Daoy (cell line): ENCODE data around the gene GADL1. TPM values are rescaled to one million over a fixed set of nuclear protein-coding genes. Genes with fewer than 3 reads are reported as not detected.

Experiments used
- DNase-seq: peaks from one replicate; pipeline ENCODE4 v3.0.0-alpha.2; 2015; ENCODE audit warnings: low read depth
- total RNA-seq: library from RNA; depleted of rRNA; stranded (reverse); fragments of >200 nt; shearing (Covaris generic); gene quantifications from 2 replicates; pipeline ENCODE4 v1.2.3, GENCODE V29; 2014

GADL1 gene
- total RNA-seq, 1 experiment from 2014 or later, result not detected

- DNase-seq, result no peak
Observed at GRCh38 chr3:30724863-30725262, 169.6 kb downstream of the GADL1 start.

DNA sequence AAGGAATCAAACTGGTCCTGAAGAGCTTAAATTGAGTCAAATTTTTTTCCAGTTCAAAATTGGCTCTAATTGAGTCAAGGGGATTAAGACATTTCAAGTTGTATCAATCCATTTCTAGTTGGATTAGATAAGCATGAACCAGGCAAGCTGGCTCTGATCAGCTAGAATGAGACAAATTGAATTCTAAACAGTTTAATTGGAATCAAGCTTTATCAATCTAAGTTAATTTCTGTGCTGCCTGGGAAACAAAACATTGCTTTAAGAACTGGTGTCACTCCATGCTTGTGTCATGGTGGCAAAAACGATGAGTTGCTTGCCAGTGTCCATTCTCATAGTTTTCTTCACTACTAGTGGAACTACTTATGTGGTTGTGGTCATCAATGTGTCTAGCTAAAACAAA, 171.2 kb downstream of the GADL1 start:
- DNase-seq, result no peak

DNA sequence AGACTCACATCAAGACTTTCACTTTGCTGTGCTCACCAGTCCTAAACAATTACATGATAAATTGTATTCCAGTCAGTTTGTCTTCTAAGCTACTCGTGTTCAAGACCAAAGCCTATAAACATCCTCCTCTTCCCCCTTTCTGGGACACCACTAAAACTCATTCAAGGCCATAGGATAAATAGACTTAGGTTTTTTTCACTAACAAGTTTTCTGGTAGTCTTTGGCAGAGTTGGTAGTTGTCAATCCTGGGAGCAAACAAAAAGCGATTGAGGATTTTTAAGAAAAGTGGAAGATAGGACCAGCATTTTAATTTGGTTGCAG, 173.2 kb downstream of the GADL1 start:
- no peak for DNase-seq

DNA sequence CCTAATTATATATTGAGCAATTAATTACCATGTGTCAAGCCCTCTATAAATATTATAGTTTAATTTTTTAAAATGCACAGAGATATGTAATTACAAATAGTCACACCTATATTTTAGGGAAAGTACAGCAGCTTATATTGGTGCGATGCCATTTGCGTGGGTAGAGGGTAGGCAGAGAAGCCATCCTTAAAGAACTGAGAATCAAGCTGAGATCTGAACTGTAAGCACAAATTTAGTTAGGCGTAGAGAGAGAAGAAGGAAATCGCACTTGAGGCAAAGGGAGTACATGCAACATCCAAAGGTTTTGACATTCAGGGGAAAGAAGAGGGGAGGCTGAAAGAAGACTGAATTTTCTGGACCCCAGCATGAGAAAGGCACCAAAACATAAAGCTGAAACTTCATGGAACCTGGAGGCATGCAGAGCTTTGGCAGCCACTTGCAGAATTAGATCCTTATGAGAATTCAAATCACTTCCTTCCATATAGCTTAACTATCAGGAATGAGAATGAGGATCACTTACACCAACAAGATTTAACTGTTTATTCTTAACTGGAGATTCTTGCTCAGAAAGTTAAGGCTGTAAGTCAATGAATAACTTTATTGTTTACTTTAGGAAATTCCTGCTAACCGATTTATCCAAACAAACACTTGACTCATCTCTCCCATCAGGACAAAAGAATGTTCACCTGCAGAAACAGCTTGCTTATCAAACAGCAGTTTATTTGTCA, 173.7 kb downstream of the GADL1 start:
- peak; percentile 29 for DNase-seq

DNA sequence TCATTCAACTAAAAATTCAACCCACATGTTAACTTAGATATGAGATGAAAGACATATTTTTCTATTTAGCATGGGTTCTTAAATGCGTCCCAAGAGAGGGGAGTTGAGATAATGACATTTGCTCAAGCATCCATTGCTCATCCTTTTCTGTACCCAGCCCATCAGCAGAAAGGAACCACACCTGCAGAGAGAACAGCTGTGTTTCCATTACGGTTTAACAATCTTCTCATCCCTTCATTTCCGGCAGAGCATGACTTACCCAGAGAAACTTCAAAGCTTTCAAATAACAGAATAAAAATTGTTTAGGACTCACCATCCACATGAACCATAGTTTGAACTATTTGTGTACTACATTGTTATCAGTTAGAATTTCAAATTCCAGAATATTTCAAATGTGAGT, 174.9 kb downstream of the GADL1 start:
- no peak for DNase-seq

DNA sequence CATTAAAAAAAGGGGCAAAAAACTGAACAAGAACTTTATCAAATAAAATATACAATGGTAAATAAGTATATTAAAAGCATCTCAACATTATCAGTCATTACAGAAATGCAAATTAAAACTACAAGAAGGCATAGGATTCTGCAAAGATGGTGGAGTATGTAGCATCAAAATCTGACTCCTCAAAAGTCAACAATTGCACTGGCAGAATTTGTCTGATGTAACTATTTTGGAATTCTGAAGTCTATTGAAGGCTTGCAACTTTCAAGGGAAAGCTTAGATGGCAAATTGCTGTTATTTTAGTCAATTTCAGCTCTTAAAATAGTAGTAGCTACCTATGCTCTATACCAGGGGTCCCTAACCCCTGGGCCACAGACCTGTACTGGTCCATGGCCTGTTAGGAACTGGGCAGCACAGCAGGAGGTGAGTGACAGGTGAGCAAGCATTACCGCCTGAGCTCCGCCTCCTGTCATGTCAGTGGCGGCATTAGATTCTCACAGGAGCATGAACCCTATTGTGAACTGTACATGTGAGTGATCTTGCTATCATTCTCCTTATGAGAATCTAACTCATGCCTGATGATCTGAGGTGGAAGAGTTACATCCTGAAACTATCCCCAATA, 180.5 kb downstream of the GADL1 start:
- DNase-seq, result no peak

DNA sequence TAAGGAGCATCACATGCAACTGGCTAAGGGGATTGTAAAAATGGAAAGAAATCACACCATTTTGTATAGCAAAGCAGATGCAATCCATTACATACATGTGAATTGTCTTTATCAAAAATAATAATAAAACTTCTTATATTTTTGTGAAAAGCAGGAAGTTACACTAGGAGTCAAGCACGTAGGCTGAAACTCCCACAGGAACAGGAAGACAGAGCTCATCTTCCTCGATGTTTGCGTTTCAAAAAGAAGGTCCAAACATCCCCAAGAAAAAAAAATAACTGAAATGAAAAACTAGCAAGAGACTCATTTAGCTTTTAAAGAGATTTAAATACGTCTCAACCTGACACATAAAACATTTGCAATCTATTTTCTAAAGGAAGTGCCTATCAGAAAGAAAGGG, 181.5 kb downstream of the GADL1 start:
- no peak for DNase-seq

GRCh38 chr3:30711867-30712266, 182.6 kb downstream of the GADL1 start:
- DNase-seq, result no peak

GRCh38 chr3:30711151-30711550, 183.3 kb downstream of the GADL1 start:
- DNase-seq, result no peak

DNA sequence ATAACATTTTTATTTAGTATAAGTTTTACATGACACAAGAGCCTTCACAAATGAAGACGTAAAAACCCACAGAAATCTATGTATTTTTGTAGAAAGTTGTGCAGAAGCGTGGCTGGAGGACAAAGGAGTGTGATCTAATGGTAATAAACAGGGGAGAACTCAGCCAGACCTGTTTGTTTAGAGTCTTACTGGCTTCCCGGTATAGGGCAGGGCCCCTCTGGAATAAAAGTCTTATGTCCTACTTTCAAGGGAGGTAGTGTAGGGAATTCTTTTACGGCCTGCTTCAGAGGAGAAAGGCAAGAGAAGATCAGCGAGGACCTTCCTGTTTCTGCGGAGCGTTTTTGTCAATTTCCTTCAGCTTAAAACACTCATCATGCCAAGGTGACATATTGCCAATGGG, 184.4 kb downstream of the GADL1 start:
- DNase-seq, result no peak

DNA sequence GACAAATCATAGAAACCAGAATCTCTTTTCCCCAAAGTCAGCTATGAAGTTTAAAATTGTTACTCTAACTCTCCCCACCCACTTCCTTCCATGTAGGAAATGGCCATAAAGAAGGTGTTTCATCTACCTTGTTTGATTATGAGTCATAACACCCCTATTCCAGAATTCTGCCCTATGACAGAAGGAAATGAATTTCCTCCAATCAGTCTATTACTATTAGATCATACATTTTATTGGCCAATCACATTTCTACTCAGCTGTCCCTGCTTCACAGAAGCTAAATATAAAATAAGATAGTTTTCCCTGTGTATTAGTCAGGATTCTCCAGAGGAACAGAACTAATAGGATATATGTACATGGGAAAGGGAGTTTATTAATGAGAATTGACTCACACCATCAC, 186.0 kb downstream of the GADL1 start:
- DNase-seq, result no peak

GRCh38 chr3:30707825-30708224, 186.6 kb downstream of the GADL1 start:
- no peak for DNase-seq

DNA sequence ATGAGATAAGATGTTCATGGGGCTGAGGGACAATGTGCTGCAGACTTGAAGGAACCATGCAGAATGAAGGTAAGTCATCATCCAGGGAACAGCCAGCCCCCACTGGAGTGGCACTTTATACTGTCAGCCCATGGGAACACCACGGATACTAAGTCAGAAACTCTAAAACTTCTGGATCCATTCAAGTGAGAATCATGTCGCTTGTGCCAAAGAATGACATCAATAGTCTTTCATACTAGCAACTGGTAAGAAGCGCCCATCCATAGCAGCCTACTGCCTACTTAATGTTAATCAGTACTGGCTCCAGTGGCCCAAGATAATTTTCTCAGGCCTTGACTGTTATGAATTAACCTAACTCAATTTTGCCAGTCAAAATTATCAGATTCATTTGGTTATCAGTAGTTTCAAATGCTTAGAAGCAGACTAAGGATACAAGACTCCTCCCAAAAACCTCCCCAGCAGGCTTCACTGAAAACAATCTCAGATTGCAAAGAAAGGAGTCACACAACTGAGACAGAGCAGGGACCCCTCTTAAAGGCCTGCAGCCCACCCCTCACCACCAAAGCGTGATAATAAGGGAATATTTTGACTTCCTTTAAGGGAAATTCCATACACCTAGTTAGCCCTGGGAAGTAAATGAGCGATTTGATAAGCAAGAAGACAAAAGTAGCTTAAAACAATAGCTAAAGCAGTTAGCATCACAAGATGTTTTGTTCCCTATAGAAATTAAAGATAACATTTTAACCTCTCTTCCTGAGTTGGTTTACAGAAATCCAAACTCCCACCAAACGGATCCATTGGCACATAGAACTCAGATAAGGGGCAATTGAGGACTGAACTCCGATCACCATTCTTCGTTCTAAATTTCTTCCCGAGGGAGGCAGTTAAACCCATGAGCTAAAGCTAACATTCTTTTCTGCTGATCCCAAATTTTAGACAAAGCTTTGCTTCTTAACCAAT, 189.2 kb downstream of the GADL1 start:
- no peak for DNase-seq

GRCh38 chr3:30702828-30703397, 191.5 kb downstream of the GADL1 start:
- DNase-seq, result no peak

- DNase-seq, result no peak
Observed at GRCh38 chr3:30702038-30702827, 192.2 kb downstream of the GADL1 start.

GRCh38 chr3:30700702-30701321, 193.6 kb downstream of the GADL1 start:
- no peak for DNase-seq

GRCh38 chr3:30699927-30700326, 194.5 kb downstream of the GADL1 start:
- no peak for DNase-seq

DNA sequence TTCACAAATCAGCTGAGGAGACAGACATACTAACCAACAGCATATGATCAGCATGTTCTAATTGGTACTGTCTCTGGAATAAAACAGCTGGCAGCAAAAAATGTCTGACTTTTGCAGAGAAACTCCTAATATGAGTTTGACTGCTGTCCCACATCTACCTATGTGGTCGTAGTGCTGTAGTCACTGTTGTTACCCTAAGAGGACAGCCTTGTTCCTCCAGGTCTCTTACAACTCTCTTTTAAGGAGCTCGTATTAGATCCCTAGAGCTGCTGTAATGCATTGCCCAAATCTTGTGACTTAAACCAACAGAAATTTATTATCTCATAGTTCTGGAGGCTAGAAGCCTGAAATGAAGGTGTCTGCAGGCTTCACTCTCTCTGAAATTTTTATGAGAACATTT, 195.9 kb downstream of the GADL1 start:
- no peak for DNase-seq

DNA sequence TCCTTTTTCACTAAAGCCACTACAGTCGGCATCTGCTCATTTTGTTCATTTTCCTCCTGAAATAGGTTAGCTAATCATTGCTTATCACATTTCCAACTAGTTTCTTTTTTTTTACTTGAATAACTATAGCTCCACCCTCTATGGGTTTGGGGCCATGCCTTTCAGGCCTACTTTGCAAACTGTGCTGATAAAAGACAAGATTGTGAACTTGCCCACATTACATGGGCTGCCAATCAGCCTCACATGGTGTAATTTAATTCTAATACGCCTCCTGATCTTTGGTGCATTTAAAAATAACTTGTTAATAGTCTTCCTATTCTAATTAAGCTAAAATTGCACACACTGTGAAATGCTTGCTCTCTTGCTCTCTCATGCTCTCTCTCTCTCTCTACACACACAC, 197.6 kb downstream of the GADL1 start:
- DNase-seq, result no peak

GRCh38 chr3:30696403-30696819, 198.1 kb downstream of the GADL1 start:
- DNase-seq, result no peak
